HG02870 (cell line): ENCODE data around the gene ATG5.

ENCODE experiments used
- ATAC-seq: cut with Tn5 transposase; IDR thresholded peaks from one replicate; pipeline ENCODE4 v1.9.1; 2021; ENCODE audit warnings: mild to moderate bottlenecking, moderate library complexity; ENCODE audit not compliant: unreplicated experiment

Gene ATG5

DNA sequence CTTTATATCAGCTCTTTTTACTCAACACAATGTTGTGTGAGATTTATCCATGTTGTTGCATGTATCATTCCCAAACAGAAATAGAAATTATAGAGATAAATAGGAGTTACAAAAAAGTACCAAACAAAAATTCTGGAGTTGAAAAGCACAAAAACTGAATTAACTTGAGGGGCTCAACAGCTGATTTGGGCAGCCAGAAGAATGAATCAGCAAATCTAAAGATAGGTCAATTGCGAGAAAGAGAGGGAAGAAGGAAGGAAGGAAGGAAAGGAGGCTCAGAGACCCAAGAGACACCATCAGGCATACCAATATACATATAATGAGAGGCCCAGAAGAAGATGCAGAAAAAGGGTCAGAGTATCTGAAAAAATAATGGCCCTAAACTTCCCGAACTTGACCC, 98.9 kb downstream of the ATG5 start:
- no peak for ATAC-seq

DNA sequence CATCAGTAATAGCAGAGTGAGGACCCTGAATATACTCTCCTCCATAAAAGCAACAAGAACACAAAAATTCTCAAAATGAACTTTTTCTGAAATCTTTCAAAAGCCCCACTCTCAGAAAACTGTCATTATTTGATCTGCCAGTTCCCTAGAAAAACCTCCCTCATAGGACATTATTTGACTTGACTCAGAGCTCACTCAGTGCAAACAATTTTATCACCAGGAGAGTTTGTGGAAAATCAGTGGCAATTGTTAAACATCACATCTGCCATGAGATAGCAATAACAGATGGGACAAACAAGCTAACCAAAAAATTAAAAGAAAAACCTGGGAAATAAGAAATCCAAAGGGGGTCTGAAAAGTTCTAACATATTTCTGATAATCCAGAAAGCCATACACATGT, 100.0 kb downstream of the ATG5 start:
- ATAC-seq: no peak

- ATAC-seq: no peak
These were observed 102.1 kb downstream of the ATG5 start for GRCh38 chr6:106223300-106223930.

DNA sequence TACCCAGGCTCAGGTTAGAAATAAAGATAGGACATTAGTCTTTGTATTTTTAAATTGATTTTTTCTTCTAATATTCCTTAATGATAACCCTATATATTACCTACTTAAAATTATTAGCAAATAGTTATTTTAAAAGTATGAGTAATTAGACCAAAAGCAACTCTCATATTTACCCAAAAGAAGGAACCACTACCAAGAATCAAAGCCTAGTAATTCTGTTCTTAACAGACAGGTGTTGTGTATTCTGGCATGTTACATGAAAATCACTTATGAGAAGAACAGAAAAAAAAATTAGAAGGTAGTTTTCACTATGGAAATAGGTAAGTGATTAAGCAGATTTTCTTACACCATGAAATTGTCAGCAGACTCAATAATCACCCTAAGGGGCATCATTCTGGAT, 105.1 kb downstream of the ATG5 start:
- peak; percentile 85 for ATAC-seq

DNA sequence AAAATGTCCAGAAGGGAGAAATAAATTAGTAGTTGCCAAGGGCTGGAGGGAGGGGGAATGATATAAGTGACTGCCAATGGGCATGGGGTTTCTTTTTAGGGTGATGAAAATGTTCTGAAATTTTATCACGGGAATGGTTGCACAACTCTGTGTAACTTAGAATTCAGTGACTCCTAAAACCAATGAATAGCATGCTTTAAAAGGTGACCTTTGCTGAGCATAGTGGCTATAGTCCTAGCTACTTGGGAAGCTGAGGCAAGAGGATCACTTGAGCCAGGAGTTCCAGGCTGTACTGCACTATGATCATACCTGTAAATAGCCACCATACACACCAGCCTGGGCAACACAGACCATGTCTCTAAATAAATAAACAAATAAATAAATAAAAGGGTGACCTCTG, 109.0 kb downstream of the ATG5 start:
- ATAC-seq: no peak

DNA sequence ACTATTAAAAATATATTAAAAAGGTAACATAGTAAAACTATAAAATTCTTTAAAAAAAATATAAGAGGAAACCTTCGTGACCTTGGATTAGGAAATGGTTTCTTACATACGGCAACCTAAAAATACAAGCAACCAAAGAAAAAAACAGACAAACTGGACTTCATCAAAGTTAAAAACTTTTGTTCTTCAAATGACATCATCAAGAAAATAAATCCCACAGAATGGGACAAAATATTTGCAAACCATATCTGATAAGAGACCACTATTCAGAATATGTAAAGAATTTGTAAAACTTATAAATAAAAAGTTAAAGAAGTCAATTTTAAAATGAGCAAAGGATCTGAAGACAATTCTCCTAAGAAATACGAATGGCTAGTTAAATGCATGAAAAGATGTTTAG, 110.0 kb downstream of the ATG5 start:
- no peak for ATAC-seq

GRCh38 chr6:106214531-106214930, 111.0 kb downstream of the ATG5 start:
- ATAC-seq: no peak

GRCh38 chr6:106213660-106214289, 111.8 kb downstream of the ATG5 start:
- ATAC-seq: no peak

- ATAC-seq: no peak
These were observed 113.0 kb downstream of the ATG5 start for GRCh38 chr6:106212576-106212975.

GRCh38 chr6:106206905-106207304, 118.7 kb downstream of the ATG5 start:
- peak; percentile 84 for ATAC-seq

DNA sequence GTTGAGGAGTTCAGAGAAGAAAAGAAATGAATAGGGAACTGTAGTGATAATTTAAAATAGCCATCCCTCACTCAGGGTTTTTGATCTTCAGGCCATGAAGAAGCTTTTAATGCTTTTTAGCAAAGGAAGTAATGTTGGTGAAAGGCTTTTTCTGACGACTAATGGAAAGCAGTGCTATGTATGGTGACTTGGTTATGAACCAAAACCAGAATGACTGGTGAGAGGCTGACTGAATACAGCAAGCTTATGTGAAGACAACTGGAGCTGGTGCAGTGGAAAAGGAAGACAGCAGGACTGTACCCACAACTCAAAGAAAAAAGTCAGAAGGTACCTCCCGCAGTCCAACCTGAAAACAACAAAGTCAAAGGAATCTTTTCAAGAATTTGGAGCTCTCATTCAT, 120.6 kb downstream of the ATG5 start:
- ATAC-seq: no peak

- ATAC-seq: no peak
These were observed 125.6 kb downstream of the ATG5 start for GRCh38 chr6:106199998-106200397.

DNA sequence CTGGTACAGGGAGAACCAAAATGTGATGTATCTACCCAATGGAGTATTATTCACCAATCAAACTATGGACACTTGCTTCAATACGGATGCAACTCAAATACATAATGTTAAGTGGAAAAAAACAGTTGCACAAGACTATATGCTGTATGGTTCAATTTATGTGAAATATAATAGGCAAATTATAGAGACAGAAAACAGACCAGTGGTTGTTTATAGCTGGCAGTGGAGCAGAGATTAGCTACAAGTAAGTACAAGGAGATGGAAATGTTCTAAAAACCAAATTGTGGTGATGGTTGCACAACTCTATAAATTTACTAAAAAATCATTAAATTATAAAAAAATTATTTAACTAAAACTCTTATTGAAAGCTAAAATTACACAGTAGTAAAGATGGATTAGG, 126.2 kb downstream of the ATG5 start:
- ATAC-seq: no peak

GRCh38 chr6:106197441-106197840, 128.1 kb downstream of the ATG5 start:
- ATAC-seq: no peak

DNA sequence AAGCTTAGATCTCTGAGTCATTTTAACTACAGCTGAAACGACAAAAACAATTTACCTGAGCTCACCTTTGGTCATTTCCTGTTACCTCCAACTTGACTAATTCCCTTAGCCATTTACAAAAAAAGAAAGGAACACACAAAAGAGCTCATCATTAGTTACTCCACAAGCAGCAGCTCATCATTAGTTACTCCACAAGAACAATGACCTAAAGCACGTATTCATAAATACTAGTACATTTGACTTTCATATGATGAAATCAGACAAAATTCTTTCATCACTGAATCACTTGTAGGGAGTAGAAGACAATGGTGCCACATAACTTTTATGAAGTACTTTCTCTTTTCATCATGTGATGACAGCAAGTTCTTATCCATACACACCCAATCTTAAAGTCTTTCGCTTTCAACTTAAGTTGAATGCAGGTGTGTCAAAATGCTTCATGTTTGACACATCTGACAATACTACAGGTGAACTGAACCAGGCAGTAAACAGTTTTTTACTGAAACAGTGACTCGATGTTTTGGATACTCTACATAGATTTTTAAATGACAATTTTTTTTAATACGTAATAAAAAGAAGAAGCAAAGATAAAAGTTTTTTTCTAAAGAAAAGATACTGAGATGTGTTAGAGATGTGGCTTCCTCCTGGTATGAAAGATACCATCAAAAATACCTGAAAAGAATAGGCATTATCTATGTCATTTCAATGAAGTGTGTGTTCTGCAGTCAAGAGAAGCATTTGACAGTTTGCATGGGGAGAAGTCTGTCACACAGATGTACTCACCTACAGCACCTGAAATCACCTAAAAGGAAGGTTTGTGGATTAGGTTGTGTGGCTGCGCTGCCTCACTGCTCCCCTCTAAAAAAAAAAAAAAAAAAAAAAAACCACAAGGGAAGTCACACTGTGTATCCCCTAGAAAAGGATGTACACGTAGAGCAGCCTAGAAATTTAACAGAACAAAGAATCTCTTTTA, 130.3 kb downstream of the ATG5 start:
- no peak for ATAC-seq

GRCh38 chr6:106192824-106193223, 132.7 kb downstream of the ATG5 start:
- no peak for ATAC-seq

GRCh38 chr6:106188104-106188794, 137.3 kb downstream of the ATG5 start:
- ATAC-seq: no peak

- ATAC-seq: no peak
These were observed 138.1 kb downstream of the ATG5 start for GRCh38 chr6:106187424-106187982.

GRCh38 chr6:106186714-106187113, 138.8 kb downstream of the ATG5 start:
- no peak for ATAC-seq

GRCh38 chr6:106186172-106186571, 139.4 kb downstream of the ATG5 start:
- ATAC-seq: no peak

DNA sequence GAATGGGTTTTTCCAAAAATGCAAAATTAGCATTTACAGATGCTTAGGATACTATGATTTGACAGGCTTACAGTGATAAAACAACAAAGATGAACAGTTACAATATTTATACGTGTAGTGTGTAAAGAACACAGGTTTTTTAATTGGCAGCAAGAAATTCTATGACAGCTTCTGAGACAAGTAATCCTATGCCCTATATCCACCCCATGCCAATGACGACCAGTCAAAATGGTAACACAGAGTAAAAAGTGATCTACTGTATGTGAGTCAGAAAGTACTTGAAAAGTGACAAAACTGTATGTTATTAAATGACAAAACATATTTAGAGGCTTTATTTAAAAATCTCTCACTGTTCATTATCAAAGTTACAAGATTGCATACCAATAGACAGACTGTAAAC, 139.9 kb downstream of the ATG5 start:
- ATAC-seq: no peak
